Fibroblast of lung (primary cell): ENCODE results near the gene CCDC86. TPM values are rescaled to one million over a fixed set of nuclear protein-coding genes. Genes with fewer than 3 reads are reported as not detected.
A peak's percentile ranks its signal among the peaks of the same experiment; 100 is the strongest.

ENCODE experiments used
- DNase-seq, 2 donors: peaks; one replicate each; pipeline versions ENCODE4 v3.0.0 to v3.0.0-alpha.2; 2010; ENCODE audit warnings: low read depth in 2 of 2
- H2AFZ ChIP-seq: 2 replicates; pipeline ENCODE4 v1.5.1; 2012; ENCODE audit warnings: low read length, control low read depth, inconsistent platforms
- H3K27ac ChIP-seq: 2 replicates; pipeline ENCODE4 v1.5.1; 2011; ENCODE audit warnings: low read length, control low read depth; ENCODE audit not compliant: insufficient read depth
- H3K27me3 ChIP-seq: 2 replicates; pipeline ENCODE4 v1.5.1; 2011; ENCODE audit warnings: mild to moderate bottlenecking, low read length; ENCODE audit not compliant: control insufficient read depth, insufficient read depth
- H3K36me3 ChIP-seq: 2 replicates; pipeline ENCODE4 v1.5.1; 2011; ENCODE audit warnings: low read length; ENCODE audit not compliant: control insufficient read depth, insufficient read depth
- H3K4me1 ChIP-seq: 2 replicates; pipeline ENCODE4 v1.5.1; 2011; ENCODE audit warnings: low read length; ENCODE audit not compliant: control insufficient read depth, insufficient read depth; ENCODE audit errors: extremely low read depth
- H3K4me2 ChIP-seq: 2 replicates; pipeline ENCODE4 v1.5.1; 2011; ENCODE audit warnings: low read length, control low read depth; ENCODE audit not compliant: insufficient read depth; ENCODE audit errors: extremely low read depth
- H3K4me3 ChIP-seq, 4 experiments: fragments of 200-600 bp in 1 of 4; sonication (generic) in 1 of 4; replicated peaks in 1 of 4; 2 replicates each; pipeline ENCODE4 v1.5.1; 2011 to 2016; ENCODE audit warnings: low read length in 4 of 4, low read depth in 3 of 4, mild to moderate bottlenecking in 3 of 4, control low read depth in 2 of 4, inconsistent platforms in 1 of 4, mixed read lengths in 1 of 4; ENCODE audit not compliant: insufficient read depth in 1 of 4; ENCODE audit errors: control extremely low read depth in 1 of 4
- H3K79me2 ChIP-seq: 2 replicates; pipeline ENCODE4 v1.5.1; 2012; ENCODE audit warnings: mild to moderate bottlenecking, low read length, inconsistent platforms; ENCODE audit not compliant: control insufficient read depth, insufficient read depth
- H3K9ac ChIP-seq: 2 replicates; pipeline ENCODE4 v1.5.1; 2011; ENCODE audit warnings: mild to moderate bottlenecking, low read length, control low read depth; ENCODE audit not compliant: insufficient read depth
- H3K9me3 ChIP-seq: 2 replicates; pipeline ENCODE4 v1.5.1; 2012; ENCODE audit warnings: low read depth, low read length; ENCODE audit not compliant: control insufficient read depth, insufficient read depth
- H4K20me1 ChIP-seq: 2 replicates; pipeline ENCODE4 v1.5.1; 2011; ENCODE audit warnings: low read length; ENCODE audit not compliant: control insufficient read depth, insufficient read depth; ENCODE audit errors: extremely low read depth
- CTCF ChIP-seq, 2 donors: IDR thresholded peaks in 1 of 2; conservative IDR thresholded peaks in 1 of 2; 1 replicate in 1 of 2; 2 replicates in 1 of 2; pipeline ENCODE4 v1.5.1; 2011 to 2012; ENCODE audit warnings: low read length in 2 of 2, control low read depth in 1 of 2, inconsistent platforms in 1 of 2, low read depth in 1 of 2, mild to moderate bottlenecking in 1 of 2
- EZH2 ChIP-seq: IDR thresholded peaks from 2 replicates; pipeline ENCODE4 v1.5.1; 2012; ENCODE audit warnings: low read length, control low read depth, mild to moderate bottlenecking; ENCODE audit errors: missing control alignments
- polyA plus RNA-seq, 2 donors: library from polyadenylated mRNA; depleted of rRNA in 1 of 2; stranded (reverse) in 1 of 2; unstranded in 1 of 2; fragments of >200 nt; gene quantifications; 2 replicates each; pipeline ENCODE4 v1.2.1, GENCODE V29; 2011 to 2012; ENCODE audit warnings: missing spikeins in 1 of 2
- total RNA-seq: library from RNA; depleted of rRNA; stranded (reverse); fragments of >200 nt; gene quantifications from 2 replicates; pipeline ENCODE4 v1.2.1, GENCODE V29; 2014

The CCDC86 gene
- total and polyA plus RNA-seq, 2 donors (not counting 1 experiment from before 2014, with no cell fraction given), result 7.4 to 14.9 TPM

GRCh38 chr11:60879971-60880588 is 38.2 kb downstream of the CCDC86 start:
- H3K36me3 ChIP-seq, result no peaks in the 10 kb centered on the region
- H3K9ac ChIP-seq, result no peak overlapping the region
- no peaks in the 10 kb centered on the region for H3K27me3 ChIP-seq
- no peak overlapping the region for H3K4me3 ChIP-seq
- H3K9me3 ChIP-seq, result no peaks in the 10 kb centered on the region
- H3K4me1 ChIP-seq, result no peaks in the 10 kb centered on the region
- H3K4me2 ChIP-seq, result no peak overlapping the region
- H2AFZ ChIP-seq, result no peak overlapping the region
- DNase-seq, result no peak
- no peak overlapping the region for H3K27ac ChIP-seq
- no peaks in the 10 kb centered on the region for H3K79me2 ChIP-seq
- H4K20me1 ChIP-seq, result no peaks in the 10 kb centered on the region
- TF ChIP-seq EZH2, result no peak
- no peak for TF ChIP-seq CTCF (conservative IDR thresholded peaks at IDR 0.05 in 1 of 2, IDR thresholded peaks at IDR 0.05 in 1 of 2; ENCODE audit: low read depth in 1 of 2, low read length in 2 of 2)

- Histone ChIP-seq H3K27me3 (no peaks in the 10 kb centered on the region), H2AFZ (no peak overlapping the region), H3K4me1 (no peaks in the 10 kb centered on the region), H3K27ac (no peak overlapping the region), H3K9ac (no peak overlapping the region), H3K9me3 (no peaks in the 10 kb centered on the region), H3K4me2 (no peak overlapping the region), H3K36me3 (no peaks in the 10 kb centered on the region), H3K79me2 (no peaks in the 10 kb centered on the region), H4K20me1 (no peaks in the 10 kb centered on the region), H3K4me3 (no peak overlapping the region)
- TF ChIP-seq EZH2, result no peak
- TF ChIP-seq CTCF (conservative IDR thresholded peaks at IDR 0.05 in 1 of 2, IDR thresholded peaks at IDR 0.05 in 1 of 2; ENCODE audit: low read depth in 1 of 2, low read length in 2 of 2), result no peak
- DNase-seq, result no peak
Measured at GRCh38 chr11:60880643-60881282, 38.9 kb downstream of the CCDC86 start.

GRCh38 chr11:60887556-60887955 is 45.6 kb downstream of the CCDC86 start:
- no peak overlapping the region for H2AFZ ChIP-seq
- peak; percentile 27 to 58 for DNase-seq
- TF ChIP-seq CTCF (conservative IDR thresholded peaks at IDR 0.05 in 1 of 2, IDR thresholded peaks at IDR 0.05 in 1 of 2; ENCODE audit: low read depth in 1 of 2, low read length in 2 of 2) (peak; percentile 67 to 73), EZH2 (no peak)

More at GRCh38 chr11:60887556-60887955, 45.6 kb downstream of the CCDC86 start:
- no peak overlapping the region for H3K4me2 ChIP-seq
- H3K9ac ChIP-seq, result no peak overlapping the region
- no peak overlapping the region for H3K4me3 ChIP-seq
- no peaks in the 10 kb centered on the region for H4K20me1 ChIP-seq
- no peaks in the 10 kb centered on the region for H3K9me3 ChIP-seq
- H3K4me1 ChIP-seq, result no peaks in the 10 kb centered on the region
- H3K79me2 ChIP-seq, result no peaks in the 10 kb centered on the region
- peaks cover 3% of the 10 kb centered on the region for H3K36me3 ChIP-seq
- H3K27me3 ChIP-seq, result no peaks in the 10 kb centered on the region
- H3K27ac ChIP-seq, result no peak overlapping the region
